GM19023 (cell line): Measurements from ENCODE around the gene CUL3.
A peak's percentile ranks its signal among the peaks of the same experiment; 100 is the strongest.
"Not testable (repeated sequence)": the region's sequence is repeated elsewhere in the genome, so short reads cannot be mapped to it uniquely, and the experiment has no call there.

Experiments
- ATAC-seq: cut with Tn5 transposase; IDR thresholded peaks from one replicate; pipeline ENCODE4 v1.9.1; 2021; ENCODE audit warnings: mild to moderate bottlenecking, moderate library complexity; ENCODE audit not compliant: unreplicated experiment

Gene CUL3

GRCh38 chr2:224583033-224583432 is 2.1 kb downstream of the CUL3 start:
- not testable (repeated sequence) for ATAC-seq

- ATAC-seq, result no peak
Observed at GRCh38 chr2:224580248-224580647, 4.9 kb downstream of the CUL3 start.

- no peak for ATAC-seq
Observed at GRCh38 chr2:224579411-224579810, 5.8 kb downstream of the CUL3 start.

GRCh38 chr2:224577541-224577940 is 7.6 kb downstream of the CUL3 start:
- ATAC-seq, result no peak

GRCh38 chr2:224576088-224576715 is 9.0 kb downstream of the CUL3 start:
- peak; percentile 84 for ATAC-seq

GRCh38 chr2:224574423-224575084 is 10.6 kb downstream of the CUL3 start:
- ATAC-seq, result no peak

- no peak for ATAC-seq
Observed at GRCh38 chr2:224573724-224574123, 11.4 kb downstream of the CUL3 start.

- no peak for ATAC-seq
Observed at GRCh38 chr2:224572338-224572737, 12.8 kb downstream of the CUL3 start.

GRCh38 chr2:224570328-224570993 is 14.7 kb downstream of the CUL3 start:
- no peak for ATAC-seq

- ATAC-seq, result no peak
Observed at GRCh38 chr2:224569654-224570053, 15.5 kb downstream of the CUL3 start.

GRCh38 chr2:224565452-224566035 is 19.6 kb downstream of the CUL3 start:
- no peak for ATAC-seq

- no peak for ATAC-seq
Observed at GRCh38 chr2:224563537-224563936, 21.6 kb downstream of the CUL3 start.

GRCh38 chr2:224562831-224563230 is 22.3 kb downstream of the CUL3 start:
- ATAC-seq, result no peak

- peak; percentile 63 for ATAC-seq
Observed at GRCh38 chr2:224561234-224562005, 23.7 kb downstream of the CUL3 start.

- ATAC-seq, result no peak
Observed at GRCh38 chr2:224560549-224560948, 24.6 kb downstream of the CUL3 start.

GRCh38 chr2:224557610-224558009 is 27.6 kb downstream of the CUL3 start:
- no peak for ATAC-seq

GRCh38 chr2:224556381-224556780 is 28.8 kb downstream of the CUL3 start:
- no peak for ATAC-seq

- ATAC-seq, result no peak
Observed at GRCh38 chr2:224555823-224556366, 29.3 kb downstream of the CUL3 start.

- ATAC-seq, result no peak
Observed at GRCh38 chr2:224552771-224553170, 32.4 kb downstream of the CUL3 start.

GRCh38 chr2:224551693-224552092 is 33.5 kb downstream of the CUL3 start:
- ATAC-seq, result no peak

- ATAC-seq, result no peak
Observed at GRCh38 chr2:224546926-224547325, 38.2 kb downstream of the CUL3 start.
